ENCODE measurements around the gene C17orf100.
"Not testable (repeated sequence)": the region's sequence is repeated elsewhere in the genome, so short reads cannot be mapped to it uniquely, and the experiment has no call there.

C17orf100 gene

GRCh38 chr17:6691958-6692357 is 40.4 kb downstream of the C17orf100 start:
- DNase-seq (ENCODE audit: low spot score), result not testable (repeated sequence)

- no peak for DNase-seq (ENCODE audit: low spot score)
These were observed 43.5 kb downstream of the C17orf100 start for GRCh38 chr17:6695051-6695450.

GRCh38 chr17:6695565-6695964 is 44.0 kb downstream of the C17orf100 start:
- no peak for DNase-seq (ENCODE audit: low spot score)

DNA sequence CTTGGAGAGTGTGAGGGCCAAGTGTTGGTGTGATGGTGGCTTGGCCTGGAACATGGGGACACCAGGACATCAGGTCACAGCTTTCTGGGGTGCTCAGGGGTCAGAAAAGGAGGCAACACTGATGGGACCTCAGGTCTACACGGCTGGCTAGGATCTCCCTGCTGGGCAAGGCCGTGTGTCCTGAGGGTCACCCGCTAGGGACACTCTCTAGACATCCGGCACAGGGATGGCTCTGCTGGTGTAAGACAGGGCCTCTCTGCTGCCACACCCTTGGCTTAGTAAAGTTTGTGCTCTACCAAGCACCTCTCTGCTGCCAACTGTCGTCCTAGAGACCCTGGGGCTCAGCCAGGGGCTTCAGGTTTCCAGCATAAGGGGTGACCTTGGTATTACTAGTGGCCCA is 45.3 kb downstream of the C17orf100 start:
- DNase-seq (ENCODE audit: low spot score), result no peak

GRCh38 chr17:6698004-6698403 is 46.4 kb downstream of the C17orf100 start:
- DNase-seq (ENCODE audit: low spot score), result no peak

- DNase-seq (ENCODE audit: low spot score), result no peak
These were observed 48.7 kb downstream of the C17orf100 start for GRCh38 chr17:6699997-6700947.

DNA sequence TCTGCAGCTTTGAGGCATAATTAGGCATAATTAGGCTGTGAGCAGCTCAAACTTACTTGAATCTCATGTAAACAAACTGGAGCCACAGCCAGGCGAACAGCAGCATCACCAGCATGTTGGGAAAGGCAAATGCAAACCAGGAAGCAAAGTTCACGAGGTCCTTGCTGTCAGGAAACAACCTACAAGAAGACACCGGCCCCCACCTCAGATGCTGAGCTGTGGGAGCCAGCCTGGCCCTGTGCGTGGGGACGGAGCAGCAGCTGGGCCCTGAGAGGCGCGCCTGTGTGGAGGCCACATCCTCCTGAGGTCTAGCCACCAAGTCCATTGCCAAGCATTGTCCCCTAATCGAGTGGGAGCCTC is 49.4 kb downstream of the C17orf100 start:
- no peak for DNase-seq (ENCODE audit: low spot score)

GRCh38 chr17:6701719-6702118 is 50.2 kb downstream of the C17orf100 start:
- DNase-seq (ENCODE audit: low spot score), result no peak

DNA sequence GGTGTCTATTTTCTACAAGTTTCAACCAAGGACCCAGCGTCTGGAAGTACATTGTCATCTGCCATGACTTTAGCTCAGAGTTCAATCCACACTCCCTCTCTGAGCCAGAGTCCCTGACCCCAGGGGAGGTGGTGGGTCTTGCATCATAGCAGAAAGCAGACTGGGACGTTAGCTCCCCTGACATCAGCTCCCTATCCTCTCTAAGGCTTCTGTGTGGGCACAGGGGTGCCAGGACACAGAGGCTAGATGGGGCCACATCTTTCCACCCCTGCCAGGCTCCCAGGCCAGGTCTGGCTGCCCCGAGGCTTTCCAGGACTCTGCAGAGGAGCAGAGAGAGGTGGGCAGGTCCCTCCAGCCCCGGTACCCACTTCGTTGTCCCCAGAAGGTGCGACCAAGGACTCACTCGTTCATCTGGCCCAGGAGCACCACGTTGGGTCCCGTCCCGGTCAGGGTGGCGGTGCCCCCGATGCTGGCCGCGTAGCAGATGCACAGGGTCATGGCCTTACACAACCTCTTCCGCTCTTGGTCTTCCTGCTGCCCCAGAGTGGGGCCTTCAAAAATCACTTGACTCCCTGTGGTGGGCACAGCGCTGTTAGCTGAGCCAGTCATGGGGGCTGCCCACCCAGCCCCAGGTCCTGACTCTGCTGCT is 51.1 kb downstream of the C17orf100 start:
- no peak for DNase-seq (ENCODE audit: low spot score)
